IMR-90 (cell line): Measurements from ENCODE around the gene PTX4. TPM values are rescaled to one million over a fixed set of nuclear protein-coding genes. Genes with fewer than 3 reads are reported as not detected.

ENCODE experiments used
- ATAC-seq: fragments of 200-7000 bp; cut with Tn5 transposase; 2 replicates; pipeline ENCODE4 v1.9.1; 2020; ENCODE audit warnings: low read depth, mild to moderate bottlenecking, moderate library complexity
- BruUV-seq: library from RNA; stranded (reverse); fragments of 400-500 nt; replicated peaks from 2 replicates; lab custom pipeline; 2021; lab: Mats Ljungman, UMichigan
- CTCF ChIA-PET: fragments of 300-600 bp; formaldehyde crosslinking; extraction: SDS; loops from one replicate; lab custom pipeline; 2021; ENCODE audit warnings: antibody characterized with exemption; lab: Yijun Ruan, JAX
- POLR2A ChIA-PET: fragments of 300-600 bp; sonication (Branson Sonifier 250); formaldehyde crosslinking; loops from one replicate; lab custom pipeline; 2022; ENCODE audit warnings: antibody characterized with exemption; ENCODE audit not compliant: unreplicated experiment; lab: Charles Lee
- DNase-seq: peaks from one replicate; pipeline ENCODE4 v3.0.0; 2013
- H2AFZ ChIP-seq: replicated peaks from 2 replicates; pipeline ENCODE3; 2013; ENCODE audit warnings: low read length, mild to moderate bottlenecking; ENCODE audit not compliant: poor library complexity
- H2AK5ac ChIP-seq: 2 replicates; pipeline ENCODE4 v1.6.1; 2013; ENCODE audit warnings: low read depth, low read length, inconsistent platforms
- H2AK9ac ChIP-seq: replicated peaks from 2 replicates; pipeline ENCODE3; 2013; ENCODE audit warnings: mild to moderate bottlenecking, low read depth, low read length, moderate library complexity; ENCODE audit not compliant: poor library complexity
- H2BK120ac ChIP-seq: 2 replicates; pipeline ENCODE4 v1.6.1; 2013; ENCODE audit warnings: low read depth, low read length, inconsistent platforms
- H2BK15ac ChIP-seq: 3 replicates; pipeline ENCODE4 v1.6.1; 2013; ENCODE audit warnings: low read depth, low read length, inconsistent platforms
- H2BK20ac ChIP-seq: 2 replicates; pipeline ENCODE4 v1.6.1; 2013; ENCODE audit warnings: low read depth, mild to moderate bottlenecking, inconsistent platforms, low read length, moderate library complexity
- H2BK5ac ChIP-seq: 2 replicates; pipeline ENCODE4 v1.6.1; 2013; ENCODE audit warnings: mild to moderate bottlenecking, low read depth, low read length, inconsistent platforms; ENCODE audit not compliant: poor library complexity, severe bottlenecking
- H3K14ac ChIP-seq: replicated peaks from 2 replicates; pipeline ENCODE4 v1.6.1; 2013; ENCODE audit warnings: low read depth, low read length, inconsistent platforms
- H3K18ac ChIP-seq: 2 replicates; pipeline ENCODE4 v1.6.1; 2013; ENCODE audit warnings: low read depth, low read length, control low read depth
- H3K23ac ChIP-seq: 2 replicates; pipeline ENCODE4 v1.6.1; 2013; ENCODE audit warnings: low read depth, low read length, inconsistent platforms
- H3K27ac ChIP-seq: 2 replicates; pipeline ENCODE4 v1.5.1; 2013; ENCODE audit warnings: mild to moderate bottlenecking, control low read depth, low read length; ENCODE audit not compliant: insufficient read depth
- H3K27me3 ChIP-seq: 2 replicates; pipeline ENCODE4 v1.6.1; 2013; ENCODE audit warnings: low read length; ENCODE audit not compliant: control insufficient read depth, insufficient read depth
- H3K36me3 ChIP-seq: 2 replicates; pipeline ENCODE4 v1.6.1; 2013; ENCODE audit warnings: low read length, mixed read lengths; ENCODE audit not compliant: control insufficient read depth, insufficient read depth
- H3K4ac ChIP-seq: 2 replicates; pipeline ENCODE4 v1.6.1; 2013; ENCODE audit warnings: low read depth, low read length, inconsistent platforms
- H3K4me1 ChIP-seq: 2 replicates; pipeline ENCODE4 v1.6.1; 2013; ENCODE audit warnings: low read length, mixed read lengths; ENCODE audit not compliant: control insufficient read depth, insufficient read depth
- H3K4me2 ChIP-seq: 2 replicates; pipeline ENCODE4 v1.6.1; 2013; ENCODE audit warnings: low read depth, mild to moderate bottlenecking, control low read depth, low read length, moderate library complexity
- H3K4me3 ChIP-seq: 2 replicates; pipeline ENCODE4 v1.5.1; 2013; ENCODE audit warnings: low read depth, mild to moderate bottlenecking, control low read depth, low read length, moderate library complexity; ENCODE audit not compliant: insufficient read depth
- H3K56ac ChIP-seq: 2 replicates; pipeline ENCODE4 v1.6.1; 2013; ENCODE audit warnings: low read length, inconsistent platforms; ENCODE audit not compliant: insufficient read depth; ENCODE audit errors: extremely low read depth
- H3K79me1 ChIP-seq, 2 experiments: 2 replicates each; pipeline ENCODE4 v1.6.1; 2013; ENCODE audit warnings: low read length in 2 of 2, inconsistent platforms in 1 of 2, low read depth in 1 of 2
- H3K9ac ChIP-seq: 2 replicates; pipeline ENCODE4 v1.6.1; 2013; ENCODE audit warnings: low read depth, low read length, control low read depth
- H3K9me1 ChIP-seq: 2 replicates; pipeline ENCODE4 v1.6.1; 2013; ENCODE audit warnings: low read length, inconsistent platforms; ENCODE audit not compliant: insufficient read depth
- H3K9me3 ChIP-seq: 2 replicates; pipeline ENCODE4 v1.6.1; 2013; ENCODE audit warnings: low read length; ENCODE audit not compliant: control insufficient read depth, insufficient read depth
- H4K20me1 ChIP-seq: 2 replicates; pipeline ENCODE4 v1.6.1; 2013; ENCODE audit warnings: low read length, inconsistent platforms; ENCODE audit not compliant: insufficient read depth
- H4K5ac ChIP-seq: 2 replicates; pipeline ENCODE4 v1.6.1; 2013; ENCODE audit warnings: mild to moderate bottlenecking, low read depth, low read length, control low read depth
- H4K8ac ChIP-seq, 2 experiments: 2 replicates each; pipeline ENCODE4 v1.6.1; 2013; ENCODE audit warnings: low read depth in 2 of 2, low read length in 2 of 2, control low read depth in 1 of 2, inconsistent platforms in 1 of 2
- H4K91ac ChIP-seq: 2 replicates; pipeline ENCODE4 v1.6.1; 2013; ENCODE audit warnings: low read depth, low read length, inconsistent platforms; ENCODE audit not compliant: insufficient read depth
- BHLHE40 ChIP-seq: fragments of 150-350 bp; IDR thresholded peaks from 2 replicates; pipeline ENCODE4 v1.6.1; 2016; ENCODE audit warnings: mild to moderate bottlenecking, low read depth, low read length
- CEBPB ChIP-seq: IDR thresholded peaks from 2 replicates; pipeline ENCODE4 v1.6.1; 2012; ENCODE audit warnings: low read depth, low read length, improper control_type of control experiment
- CHD1 ChIP-seq: IDR thresholded peaks from 2 replicates; pipeline ENCODE4 v1.6.1; 2012; ENCODE audit warnings: low read depth, low read length, improper control_type of control experiment
- CTCF ChIP-seq: conservative IDR thresholded peaks from 2 replicates; pipeline ENCODE4 v1.5.1; 2012; ENCODE audit warnings: mild to moderate bottlenecking, low read depth, low read length, improper control_type of control experiment
- ELK1 ChIP-seq: fragments of 150-350 bp; IDR thresholded peaks from 2 replicates; pipeline ENCODE4 v1.6.1; 2016; ENCODE audit warnings: low read depth, mild to moderate bottlenecking, low read length, moderate library complexity, borderline replicate concordance
- FOS ChIP-seq: fragments of 150-350 bp; IDR thresholded peaks from 2 replicates; pipeline ENCODE4 v1.6.1; 2016; ENCODE audit warnings: low read depth, low read length
- MXI1 ChIP-seq: IDR thresholded peaks from 2 replicates; pipeline ENCODE4 v1.6.1; 2012; ENCODE audit warnings: low read depth, mild to moderate bottlenecking, low read length, moderate library complexity, borderline replicate concordance
- NFE2L2 ChIP-seq: fragments of 150-350 bp; IDR thresholded peaks from 2 replicates; pipeline ENCODE4 v1.6.1; 2016; ENCODE audit warnings: low read depth, mild to moderate bottlenecking, low read length
- RAD21 ChIP-seq: IDR thresholded peaks from 2 replicates; pipeline ENCODE4 v1.6.1; 2012; ENCODE audit warnings: low read length, improper control_type of control experiment
- RCOR1 ChIP-seq: IDR thresholded peaks from 2 replicates; pipeline ENCODE4 v1.6.1; 2012; ENCODE audit warnings: mild to moderate bottlenecking, low read length, improper control_type of control experiment; ENCODE audit not compliant: insufficient replicate concordance
- SMC3 ChIP-seq: fragments of 150-350 bp; IDR thresholded peaks from 2 replicates; pipeline ENCODE4 v1.6.1; 2016; ENCODE audit warnings: low read depth, mild to moderate bottlenecking, antibody characterized with exemption, low read length, moderate library complexity
- USF2 ChIP-seq: fragments of 150-350 bp; IDR thresholded peaks from 2 replicates; pipeline ENCODE4 v1.6.1; 2017; ENCODE audit warnings: mild to moderate bottlenecking, antibody characterized with exemption, low read length, low read depth
- WGBS, 2 experiments: methylation state at CpG; one replicate each; pipeline versions ENCODE4 v1.1.5 to v1.1.7; 2013; ENCODE audit warnings: missing lambda C conversion rate in 2 of 2; ENCODE audit not compliant: insufficient read length in 1 of 2; ENCODE audit errors: extremely low coverage in 2 of 2; 5-methylcytosine and 5-hydroxymethylcytosine counted together
- dilution Hi-C: fragments of 300-500 bp; cut with HindIII; formaldehyde crosslinking; loops from one replicate; pipeline ENCODE4 v1.14.3; 2018; ENCODE audit warnings: low sequenced_read_pairs; ENCODE audit not compliant: unreplicated experiment
- in situ Hi-C: fragments of 300-500 bp; cut with MboI; formaldehyde crosslinking; loops from 3 replicates; pipeline ENCODE4 v1.14.3; 2019; ENCODE audit warnings: low sequenced_read_pairs, inconsistent platforms, mixed read lengths
- intact Hi-C: fragments of 100-400 bp; cut with micrococcal nuclease; formaldehyde crosslinking; loops from 2 replicates; pipeline ENCODE4 v1.10.0; 2022
- polyA plus RNA-seq, 3 experiments: library from polyadenylated mRNA; depleted of rRNA; stranded (reverse); fragments of >200 nt; gene quantifications; 2 replicates each; pipeline ENCODE4 v1.2.3, GENCODE V29; 2012; ENCODE audit warnings: low replicate concordance in 1 of 3
- total RNA-seq: library from RNA; depleted of rRNA; stranded (reverse); fragments of >200 nt; gene quantifications from 2 replicates; pipeline ENCODE4 v1.2.3, GENCODE V29; 2012

PTX4 gene
- total and polyA plus RNA-seq, 2 of the 4 experiments (the other 2 are of a cell fraction) = 0.07 TPM; not detected in 1

GRCh38 chr16:1502092-1503004 is 13.6 kb upstream of the PTX4 start (continued):
- no peak for TF ChIP-seq CTCF
- no peak for TF ChIP-seq CEBPB

GRCh38 chr16:1501630-1502029 is 12.9 kb upstream of the PTX4 start:
- H3K4me3 ChIP-seq = no peak overlapping the region
- no peak overlapping the region for H3K4ac ChIP-seq
- no peak overlapping the region for H3K9ac ChIP-seq
- H3K9me1 ChIP-seq = no peaks in the 10 kb centered on the region
- H3K9me3 ChIP-seq = no peaks in the 10 kb centered on the region
- H2AK9ac ChIP-seq = peak overlapping the region; percentile 1
- H4K91ac ChIP-seq = no peak overlapping the region
- CTCF ChIA-PET = interaction anchor here (0.6 kb wide), 1 partner anchor 32 kb away, joined by 3 read pairs; the partner anchor contains the start of gene TMEM204
- H4K20me1 ChIP-seq = no peaks in the 10 kb centered on the region
- no TSS peak for BruUV-seq
- no peak overlapping the region for H3K56ac ChIP-seq
- no peaks in the 10 kb centered on the region for H3K4me1 ChIP-seq
- H2AFZ ChIP-seq = no peak overlapping the region
- ATAC-seq (no peak), DNase-seq (no peak)
- H3K18ac ChIP-seq = no peak overlapping the region
- peaks cover 0 to 10% of the 10 kb centered on the region in 2 experiments; a peak in 1 of 4 replicates for H3K79me1 ChIP-seq
- WGBS, 2 experiments = 100% methylated on average over 2 of the region's 23 CpGs; no CpG with 5 or more reads in 1 of the 2 experiments
- H2BK15ac ChIP-seq = no peak overlapping the region
- no peaks in the 10 kb centered on the region for H3K27me3 ChIP-seq
- no peak overlapping the region for H2BK120ac ChIP-seq
- no peak overlapping the region for H2BK20ac ChIP-seq
- no peak overlapping the region for H3K23ac ChIP-seq
- peaks cover 54% of the 10 kb centered on the region for H3K36me3 ChIP-seq
- H4K5ac ChIP-seq = no peak overlapping the region
- POLR2A ChIA-PET = no interaction called here
- in situ Hi-C loops = no loop called here
- no peak overlapping the region for H4K8ac ChIP-seq
- no peak overlapping the region for H2BK5ac ChIP-seq
- H3K4me2 ChIP-seq = no peak overlapping the region
- intact Hi-C loops = no loop called here
- H2AK5ac ChIP-seq = no peak overlapping the region
- dilution Hi-C loops = no loop called here
- H3K27ac ChIP-seq = no peak overlapping the region
- H3K14ac ChIP-seq = no peak overlapping the region
- TF ChIP-seq NFE2L2 = no peak
- TF ChIP-seq SMC3 = no peak
- no peak for TF ChIP-seq MXI1
- no peak for TF ChIP-seq FOS
- no peak for TF ChIP-seq CHD1
- no peak for TF ChIP-seq BHLHE40
- no peak for TF ChIP-seq ELK1
- TF ChIP-seq RCOR1 = no peak
- no peak for TF ChIP-seq USF2
- no peak for TF ChIP-seq RAD21
